Vagina (tissue), 2 donors: Measurements from ENCODE around the gene FASN. TPM values are rescaled to one million over a fixed set of nuclear protein-coding genes. Genes with fewer than 3 reads are reported as not detected.

Source experiments
- DNase-seq, 2 donors: peaks; one replicate each; pipeline ENCODE4 v3.0.0-alpha.2; 2017; ENCODE audit errors: extremely low spot score in 2 of 2
- H3K27ac ChIP-seq: fragments of 200-600 bp; sonication (generic); one replicate; pipeline ENCODE4 v1.5.1; 2019
- H3K27me3 ChIP-seq: fragments of 200-600 bp; sonication (generic); one replicate; pipeline ENCODE4 v1.5.1; 2019
- H3K36me3 ChIP-seq, 2 donors: fragments of 200-600 bp; sonication (generic); one replicate each; pipeline ENCODE4 v1.5.1; 2017 to 2019
- H3K4me1 ChIP-seq: fragments of 200-600 bp; sonication (generic); one replicate; pipeline ENCODE4 v1.5.1; 2019
- H3K4me3 ChIP-seq, 2 donors: fragments of 200-600 bp; sonication (generic); 1 replicate in 1 of 2; 2 replicates in 1 of 2; pipeline ENCODE4 v1.5.1; 2016 to 2019
- H3K9me3 ChIP-seq: fragments of 200-600 bp; sonication (generic); one replicate; pipeline ENCODE4 v1.5.1; 2019
- POLR2A ChIP-seq, 2 donors: fragments of 450-650 bp; IDR thresholded peaks; one replicate each; pipeline ENCODE4 v1.6.1; 2017; ENCODE audit warnings: antibody characterized with exemption in 2 of 2, mild to moderate bottlenecking in 2 of 2, moderate library complexity in 2 of 2
- POLR2AphosphoS5 ChIP-seq, 2 donors: sonication (generic); formaldehyde crosslinking; IDR thresholded peaks; one replicate each; pipeline ENCODE4 v1.9.0; 2017; ENCODE audit warnings: antibody characterized with exemption in 2 of 2, mild to moderate bottlenecking in 2 of 2, low read depth in 1 of 2; ENCODE audit not compliant: insufficient read depth in 1 of 2
- intact Hi-C: fragments of 100-400 bp; cut with DNase I; formaldehyde crosslinking; loops from one replicate; pipeline ENCODE4 v1.15.1; 2023
- total RNA-seq: library from RNA; depleted of rRNA; stranded (reverse); fragments of >200 nt; gene quantifications from one replicate; pipeline ENCODE4 v1.2.3, GENCODE V29; 2016
- TF ChIP-seq, protein P1 (sequence below), 3 experiments: fragments of 450-650 bp in 2 of 3; fragments of 200-600 bp in 1 of 3; sonication (generic) in 1 of 3; IDR thresholded peaks; one replicate each; pipeline ENCODE4 v1.5.1; 2017 to 2019; ENCODE audit warnings: antibody characterized with exemption in 3 of 3, mild to moderate bottlenecking in 2 of 3, moderate library complexity in 2 of 3

Gene FASN
- total RNA-seq, 1 donor from 2014 or later, result 127 TPM

DNA sequence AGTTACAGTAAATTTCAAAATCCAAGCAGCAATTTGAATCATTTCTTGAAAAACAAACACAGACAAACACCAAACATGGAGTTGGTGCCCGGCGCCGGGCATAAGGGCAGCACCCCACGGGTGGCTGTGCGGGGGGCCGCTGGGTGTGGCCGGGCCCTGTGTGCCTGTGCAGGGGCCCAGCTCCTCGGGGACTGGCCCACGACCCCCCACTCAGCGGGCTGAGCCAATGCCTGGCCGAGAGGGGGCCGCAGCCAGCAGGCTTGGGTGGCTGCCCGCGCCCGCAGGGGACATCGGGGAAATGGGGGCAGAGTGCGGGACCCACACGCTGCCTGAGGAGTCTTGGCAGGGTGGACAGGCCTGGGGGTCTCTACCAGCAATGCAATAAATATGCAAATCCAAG is 19.6 kb downstream of the FASN start:
- no peaks in the 10 kb centered on the region for H3K9me3 ChIP-seq
- H3K27me3 ChIP-seq, result no peaks in the 10 kb centered on the region
- H3K27ac ChIP-seq, result peak overlapping the region; percentile 8
- intact Hi-C loops, result no loop called here
- peaks cover 16% of the 10 kb centered on the region for H3K4me1 ChIP-seq
- H3K36me3 ChIP-seq, result peaks cover 0 to 48% of the 10 kb centered on the region in 2 donors
- no peak for DNase-seq
- TF ChIP-seq, protein P1, sequence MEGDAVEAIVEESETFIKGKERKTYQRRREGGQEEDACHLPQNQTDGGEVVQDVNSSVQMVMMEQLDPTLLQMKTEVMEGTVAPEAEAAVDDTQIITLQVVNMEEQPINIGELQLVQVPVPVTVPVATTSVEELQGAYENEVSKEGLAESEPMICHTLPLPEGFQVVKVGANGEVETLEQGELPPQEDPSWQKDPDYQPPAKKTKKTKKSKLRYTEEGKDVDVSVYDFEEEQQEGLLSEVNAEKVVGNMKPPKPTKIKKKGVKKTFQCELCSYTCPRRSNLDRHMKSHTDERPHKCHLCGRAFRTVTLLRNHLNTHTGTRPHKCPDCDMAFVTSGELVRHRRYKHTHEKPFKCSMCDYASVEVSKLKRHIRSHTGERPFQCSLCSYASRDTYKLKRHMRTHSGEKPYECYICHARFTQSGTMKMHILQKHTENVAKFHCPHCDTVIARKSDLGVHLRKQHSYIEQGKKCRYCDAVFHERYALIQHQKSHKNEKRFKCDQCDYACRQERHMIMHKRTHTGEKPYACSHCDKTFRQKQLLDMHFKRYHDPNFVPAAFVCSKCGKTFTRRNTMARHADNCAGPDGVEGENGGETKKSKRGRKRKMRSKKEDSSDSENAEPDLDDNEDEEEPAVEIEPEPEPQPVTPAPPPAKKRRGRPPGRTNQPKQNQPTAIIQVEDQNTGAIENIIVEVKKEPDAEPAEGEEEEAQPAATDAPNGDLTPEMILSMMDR (IDR thresholded peaks at IDR 0.05), result no peak
- TF ChIP-seq POLR2A (IDR thresholded peaks at IDR 0.05) (no peak), POLR2AphosphoS5 (IDR thresholded peaks at IDR 0.05; ENCODE audit: insufficient read depth in 1 of 2, low read depth in 1 of 2) (no peak)
- H3K4me3 ChIP-seq, result peak overlapping the region in 1 of 2 donors; percentile 16

DNA sequence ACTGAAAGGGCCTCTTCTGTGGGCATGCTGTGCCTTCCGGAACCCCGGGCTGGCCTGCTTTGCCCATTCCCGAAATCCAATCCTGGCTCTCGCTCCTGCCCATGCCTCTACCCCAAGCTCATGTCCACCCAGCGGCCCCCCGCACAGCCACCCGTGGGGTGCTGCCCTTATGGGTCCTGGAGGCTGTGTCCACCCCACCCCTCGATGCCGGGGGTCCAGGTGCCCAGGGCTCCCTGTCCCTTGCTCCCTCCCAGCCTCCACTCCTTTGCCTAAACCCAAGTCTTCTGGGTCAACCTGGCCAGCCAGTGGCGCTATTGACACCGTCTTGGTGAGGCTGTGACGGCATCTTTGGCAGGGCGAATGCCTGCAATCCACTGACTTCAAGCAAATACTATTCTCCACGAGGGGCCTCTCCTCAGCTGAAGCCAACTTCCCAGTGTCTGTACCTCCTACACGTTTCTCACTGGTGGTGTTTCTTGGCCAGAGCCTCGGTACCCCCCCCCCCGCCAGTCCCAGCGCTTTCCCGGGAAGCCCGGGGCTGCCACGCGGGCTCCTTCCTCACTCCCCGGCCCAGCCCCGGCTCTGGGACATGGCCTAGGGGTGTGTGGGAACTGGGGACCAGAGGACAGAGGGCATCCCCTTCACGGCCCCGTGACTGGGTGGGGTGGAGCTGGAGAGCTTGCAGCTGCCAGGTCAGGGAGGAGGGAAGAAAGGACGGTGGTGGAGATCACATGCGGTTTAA is 20.2 kb downstream of the FASN start:
- peaks cover 0 to 41% of the 10 kb centered on the region in 2 donors for H3K36me3 ChIP-seq
- no peak for DNase-seq

GRCh38 chr17:82076785-82077591 is 21.0 kb downstream of the FASN start:
- Histone ChIP-seq H3K27me3 (no peaks in the 10 kb centered on the region), H3K4me3 (no peak overlapping the region), H3K9me3 (no peaks in the 10 kb centered on the region), H3K27ac (peak overlapping the region; percentile 8), H3K4me1 (peaks cover 16% of the 10 kb centered on the region), H3K36me3 (peaks cover 0 to 33% of the 10 kb centered on the region in 2 donors)
- no peak for TF ChIP-seq POLR2A (IDR thresholded peaks at IDR 0.05)
- no peak for TF ChIP-seq POLR2AphosphoS5 (IDR thresholded peaks at IDR 0.05; ENCODE audit: insufficient read depth in 1 of 2, low read depth in 1 of 2)
- TF ChIP-seq, protein P1 (IDR thresholded peaks at IDR 0.05), result no peak
- DNase-seq, result no peak
- intact Hi-C loops, result no loop called here

More for the DNA sequence above, 20.2 kb downstream of the FASN start:
- Histone ChIP-seq H3K4me1 (peaks cover 16% of the 10 kb centered on the region), H3K9me3 (no peaks in the 10 kb centered on the region), H3K27ac (peak overlapping the region; percentile 8), H3K4me3 (peak overlapping the region in 1 of 2 donors; percentile 16), H3K27me3 (no peaks in the 10 kb centered on the region)
- TF ChIP-seq POLR2A (IDR thresholded peaks at IDR 0.05), result no peak
- TF ChIP-seq, protein P1 (IDR thresholded peaks at IDR 0.05), result no peak
- peak in 1 of 2 donors; percentile 72 for TF ChIP-seq POLR2AphosphoS5 (IDR thresholded peaks at IDR 0.05; ENCODE audit: insufficient read depth in 1 of 2, low read depth in 1 of 2)
- intact Hi-C loops, result no loop called here

- H3K27me3 ChIP-seq, result no peaks in the 10 kb centered on the region
- peaks cover 16% of the 10 kb centered on the region for H3K4me1 ChIP-seq
- intact Hi-C loops, result no loop called here
- no peak overlapping the region for H3K4me3 ChIP-seq
- H3K27ac ChIP-seq, result no peak overlapping the region
- H3K36me3 ChIP-seq, result peaks cover 0 to 25% of the 10 kb centered on the region in 2 donors
- H3K9me3 ChIP-seq, result no peaks in the 10 kb centered on the region
- TF ChIP-seq, protein P1 (IDR thresholded peaks at IDR 0.05), result no peak
- TF ChIP-seq POLR2A (IDR thresholded peaks at IDR 0.05) (no peak), POLR2AphosphoS5 (IDR thresholded peaks at IDR 0.05; ENCODE audit: insufficient read depth in 1 of 2, low read depth in 1 of 2) (no peak)
- no peak for DNase-seq
These were observed 21.8 kb downstream of the FASN start for GRCh38 chr17:82076018-82076784.
